ENCODE results near the gene ITPR2. TPM values are rescaled to one million over a fixed set of nuclear protein-coding genes. Genes with fewer than 3 reads are reported as not detected.

The ITPR2 gene
- total RNA-seq, 2 experiments from 2014 or later = 23.7 to 25.0 TPM

- Mint-ChIP-seq H3K36me3 (peaks cover 20% of the 10 kb centered on the region), H3K4me3 (no peak overlapping the region), H3K4me1 (ENCODE audit: low read depth) (peaks cover 32% of the 10 kb centered on the region), H3K27ac (no peak overlapping the region), H3K9me3 (peaks cover 11% of the 10 kb centered on the region), H3K27me3 (no peaks in the 10 kb centered on the region)
- intact Hi-C loops (cut with micrococcal nuclease) = no loop called here
- ChIA-PET CTCF (interaction anchor here (0.9 kb wide), 1 partner anchor 141 kb away, joined by 3 read pairs; no protein-coding TSS in a partner anchor), POLR2A (interaction anchor here (0.6 kb wide), 1 partner anchor 579 kb away, joined by 3 read pairs; no protein-coding TSS in a partner anchor)
- no peak for DNase-seq
Measured at GRCh38 chr12:26744042-26744626, 88.9 kb downstream of the ITPR2 start.

GRCh38 chr12:26741584-26742227 is 91.3 kb downstream of the ITPR2 start:
- ChIA-PET CTCF (no interaction called here), POLR2A (no interaction called here)

GRCh38 chr12:26740991-26741390 is 92.0 kb downstream of the ITPR2 start:
- DNase-seq = no peak
- H3K27me3 Mint-ChIP-seq = no peaks in the 10 kb centered on the region
- ChIA-PET CTCF (no interaction called here), POLR2A (no interaction called here)
- no peak overlapping the region for H3K27ac Mint-ChIP-seq
- H3K9me3 Mint-ChIP-seq = peaks cover 13% of the 10 kb centered on the region
- H3K4me3 Mint-ChIP-seq = no peak overlapping the region
- intact Hi-C loops (cut with micrococcal nuclease) = no loop called here
- peaks cover 34% of the 10 kb centered on the region for H3K36me3 Mint-ChIP-seq
- H3K4me1 Mint-ChIP-seq (ENCODE audit: low read depth) = peaks cover 4% of the 10 kb centered on the region

More at GRCh38 chr12:26741584-26742227, 91.3 kb downstream of the ITPR2 start:
- Mint-ChIP-seq H3K27ac (no peak overlapping the region), H3K4me3 (no peak overlapping the region), H3K9me3 (peaks cover 13% of the 10 kb centered on the region), H3K4me1 (ENCODE audit: low read depth) (peaks cover 10% of the 10 kb centered on the region), H3K36me3 (peaks cover 32% of the 10 kb centered on the region), H3K27me3 (no peaks in the 10 kb centered on the region)
- DNase-seq = no peak
- intact Hi-C loops (cut with micrococcal nuclease) = no loop called here

- peaks cover 35% of the 10 kb centered on the region for H3K36me3 Mint-ChIP-seq
- H3K9me3 Mint-ChIP-seq = peaks cover 13% of the 10 kb centered on the region
- no peaks in the 10 kb centered on the region for H3K27me3 Mint-ChIP-seq
- POLR2A ChIA-PET = no interaction called here
- CTCF ChIA-PET = no interaction called here
- no peak overlapping the region for H3K27ac Mint-ChIP-seq
- intact Hi-C loops (cut with micrococcal nuclease) = no loop called here
- H3K4me1 Mint-ChIP-seq (ENCODE audit: low read depth) = peaks cover 6% of the 10 kb centered on the region
- no peak overlapping the region for H3K4me3 Mint-ChIP-seq
- DNase-seq = no peak
Measured at GRCh38 chr12:26740348-26740747, 92.6 kb downstream of the ITPR2 start.

GRCh38 chr12:26737487-26738030 is 95.4 kb downstream of the ITPR2 start:
- H3K27ac Mint-ChIP-seq = no peak overlapping the region
- no peak overlapping the region for H3K4me3 Mint-ChIP-seq
- H3K36me3 Mint-ChIP-seq = peaks cover 33% of the 10 kb centered on the region
- ChIA-PET POLR2A (no interaction called here), CTCF (interaction anchor here (1.1 kb wide), 1 partner anchor 36 kb away, joined by 4 read pairs; no protein-coding TSS in a partner anchor)
- H3K27me3 Mint-ChIP-seq = no peaks in the 10 kb centered on the region
- H3K9me3 Mint-ChIP-seq = peaks cover 13% of the 10 kb centered on the region
- intact Hi-C loops (cut with micrococcal nuclease) = no loop called here
- peaks cover 14% of the 10 kb centered on the region for H3K4me1 Mint-ChIP-seq (ENCODE audit: low read depth)
- DNase-seq = no peak

- Mint-ChIP-seq H3K4me3 (no peak overlapping the region), H3K9me3 (peaks cover 13% of the 10 kb centered on the region), H3K27ac (no peak overlapping the region), H3K4me1 (ENCODE audit: low read depth) (peaks cover 17% of the 10 kb centered on the region), H3K36me3 (peaks cover 29% of the 10 kb centered on the region), H3K27me3 (no peaks in the 10 kb centered on the region)
- POLR2A ChIA-PET = no interaction called here
- no peak for DNase-seq
- CTCF ChIA-PET = interaction anchor here (1.1 kb wide), 1 partner anchor 35 kb away, joined by 4 read pairs; no protein-coding TSS in a partner anchor
- intact Hi-C loops (cut with micrococcal nuclease) = no loop called here
Measured at GRCh38 chr12:26736563-26737486, 96.2 kb downstream of the ITPR2 start.

GRCh38 chr12:26735249-26735639 is 97.8 kb downstream of the ITPR2 start:
- ChIA-PET POLR2A (no interaction called here), CTCF (no interaction called here)
- Mint-ChIP-seq H3K27ac (no peak overlapping the region), H3K27me3 (no peaks in the 10 kb centered on the region), H3K9me3 (peaks cover 11% of the 10 kb centered on the region), H3K4me3 (no peak overlapping the region), H3K4me1 (ENCODE audit: low read depth) (peaks cover 22% of the 10 kb centered on the region), H3K36me3 (peaks cover 21% of the 10 kb centered on the region)
- intact Hi-C loops (cut with micrococcal nuclease) = no loop called here
- DNase-seq = no peak

GRCh38 chr12:26734510-26735248 is 98.3 kb downstream of the ITPR2 start:
- Mint-ChIP-seq H3K4me1 (ENCODE audit: low read depth) (peaks cover 28% of the 10 kb centered on the region), H3K36me3 (peaks cover 19% of the 10 kb centered on the region), H3K9me3 (peaks cover 6% of the 10 kb centered on the region), H3K4me3 (no peak overlapping the region), H3K27ac (no peak overlapping the region), H3K27me3 (no peaks in the 10 kb centered on the region)
- no peak for DNase-seq
- POLR2A ChIA-PET = no interaction called here
- CTCF ChIA-PET = no interaction called here
- intact Hi-C loops (cut with micrococcal nuclease) = no loop called here

GRCh38 chr12:26732005-26732908 is 100.7 kb downstream of the ITPR2 start:
- Mint-ChIP-seq H3K27me3 (no peaks in the 10 kb centered on the region), H3K4me3 (no peak overlapping the region), H3K9me3 (no peaks in the 10 kb centered on the region), H3K27ac (no peak overlapping the region), H3K4me1 (ENCODE audit: low read depth) (peaks cover 50% of the 10 kb centered on the region), H3K36me3 (peaks cover 4% of the 10 kb centered on the region)
- POLR2A ChIA-PET = no interaction called here
- intact Hi-C loops (cut with micrococcal nuclease) = no loop called here
- CTCF ChIA-PET = no interaction called here
- DNase-seq = no peak

GRCh38 chr12:26730481-26731350 is 102.3 kb downstream of the ITPR2 start:
- peaks cover 1% of the 10 kb centered on the region for H3K36me3 Mint-ChIP-seq
- CTCF ChIA-PET = no interaction called here

More at GRCh38 chr12:26730481-26731350, 102.3 kb downstream of the ITPR2 start:
- H3K4me3 Mint-ChIP-seq = no peak overlapping the region
- no peak overlapping the region for H3K27ac Mint-ChIP-seq
- no peaks in the 10 kb centered on the region for H3K9me3 Mint-ChIP-seq
- H3K4me1 Mint-ChIP-seq (ENCODE audit: low read depth) = peaks cover 46% of the 10 kb centered on the region
- no peak for DNase-seq
- intact Hi-C loops (cut with micrococcal nuclease) = no loop called here
- no peaks in the 10 kb centered on the region for H3K27me3 Mint-ChIP-seq
- POLR2A ChIA-PET = no interaction called here
